Thoracic aorta (tissue), 2 donors: ENCODE measurements around the gene BLID. TPM values are rescaled to one million over a fixed set of nuclear protein-coding genes. Genes with fewer than 3 reads are reported as not detected.
A peak's percentile ranks its signal among the peaks of the same experiment; 100 is the strongest.

Experiments
- ATAC-seq: fragments of 150-250 bp; one replicate; pipeline ENCODE4 v1.8.0; 2017; ENCODE audit warnings: low read depth; ENCODE audit not compliant: insufficient number of reproducible peaks, low FRiP score
- DNase-seq: peaks from one replicate; pipeline ENCODE4 v3.0.0-alpha.2; 2020; ENCODE audit warnings: low spot score
- H3K27ac ChIP-seq, 2 donors: fragments of 200-600 bp; sonication (generic); 1 replicate in 1 of 2; 2 replicates in 1 of 2; pipeline ENCODE4 v1.5.1; 2016; ENCODE audit warnings: mild to moderate bottlenecking in 2 of 2, moderate library complexity in 2 of 2
- H3K27me3 ChIP-seq: fragments of 200-600 bp; sonication (generic); replicated peaks from 2 replicates; pipeline ENCODE4 v1.6.0; 2016; ENCODE audit warnings: mild to moderate bottlenecking; ENCODE audit not compliant: insufficient read depth
- H3K36me3 ChIP-seq: fragments of 200-600 bp; sonication (generic); one replicate; pipeline ENCODE4 v1.5.1; 2016
- H3K4me1 ChIP-seq, 2 donors: fragments of 200-600 bp; sonication (generic); 1 replicate in 1 of 2; 2 replicates in 1 of 2; pipeline versions ENCODE4 v1.5.1 to v1.6.0; 2016; ENCODE audit warnings: low read depth in 2 of 2, mild to moderate bottlenecking in 1 of 2; ENCODE audit not compliant: control insufficient read depth in 1 of 2
- H3K4me3 ChIP-seq: fragments of 200-600 bp; sonication (generic); 2 replicates; pipeline ENCODE4 v1.5.1; 2016; ENCODE audit warnings: mild to moderate bottlenecking
- H3K9me3 ChIP-seq: fragments of 200-600 bp; sonication (generic); 2 replicates; pipeline ENCODE4 v1.5.1; 2016
- CTCF ChIP-seq: fragments of 200-600 bp; sonication (generic); IDR thresholded peaks from one replicate; pipeline ENCODE4 v1.5.1; 2019; ENCODE audit warnings: antibody characterized with exemption
- total RNA-seq, 2 donors: library from RNA; depleted of rRNA; stranded (reverse); fragments of >200 nt; gene quantifications; one replicate each; pipeline versions ENCODE4 v1.1.0 to v1.2.3, GENCODE V29; 2016

Gene BLID
- total RNA-seq, 2 donors from 2014 or later: 24.6 to 53.4 TPM

- Histone ChIP-seq H3K27me3 (no peaks in the 10 kb centered on the region), H3K4me1 (peaks cover 3 to 39% of the 10 kb centered on the region in 2 donors), H3K9me3 (no peaks in the 10 kb centered on the region), H3K27ac (no peak overlapping the region), H3K4me3 (no peak overlapping the region), H3K36me3 (no peaks in the 10 kb centered on the region)
- ATAC-seq (no peak), DNase-seq (no peak)
- no peak for TF ChIP-seq CTCF
These were observed 41.0 kb downstream of the BLID start for GRCh38 chr11:122075016-122075415.

GRCh38 chr11:122074022-122074421 is 42.0 kb downstream of the BLID start:
- peak overlapping the region in 1 of 2 donors; percentile 51 for H3K27ac ChIP-seq
- no peak for TF ChIP-seq CTCF
- H3K4me1 ChIP-seq: peaks cover 0 to 43% of the 10 kb centered on the region in 2 donors
- no peaks in the 10 kb centered on the region for H3K36me3 ChIP-seq
- no peaks in the 10 kb centered on the region for H3K9me3 ChIP-seq
- H3K27me3 ChIP-seq: no peaks in the 10 kb centered on the region
- DNase-seq (no peak), ATAC-seq (no peak)
- H3K4me3 ChIP-seq: no peak overlapping the region

GRCh38 chr11:122071709-122072202 is 44.3 kb downstream of the BLID start:
- no peak overlapping the region for H3K4me3 ChIP-seq
- H3K27ac ChIP-seq: peak overlapping the region in 1 of 2 donors; percentile 39
- DNase-seq (no peak), ATAC-seq (no peak)
- no peaks in the 10 kb centered on the region for H3K9me3 ChIP-seq
- no peaks in the 10 kb centered on the region for H3K36me3 ChIP-seq
- no peak for TF ChIP-seq CTCF
- no peaks in the 10 kb centered on the region for H3K27me3 ChIP-seq
- H3K4me1 ChIP-seq: peaks cover 0 to 52% of the 10 kb centered on the region in 2 donors

- Histone ChIP-seq H3K4me3 (peak overlapping the region; percentile 48), H3K4me1 (peaks cover 0 to 52% of the 10 kb centered on the region in 2 donors), H3K36me3 (no peaks in the 10 kb centered on the region), H3K27me3 (no peaks in the 10 kb centered on the region), H3K27ac (peak overlapping the region; percentile 16 to 45), H3K9me3 (no peaks in the 10 kb centered on the region)
- DNase-seq (peak; percentile 69), ATAC-seq (no peak)
- TF ChIP-seq CTCF: no peak
These were observed 46.2 kb downstream of the BLID start for GRCh38 chr11:122069707-122070360.

GRCh38 chr11:122068837-122069236 is 47.2 kb downstream of the BLID start:
- DNase-seq (no peak), ATAC-seq (no peak)
- Histone ChIP-seq H3K4me3 (peak overlapping the region; percentile 57), H3K9me3 (no peaks in the 10 kb centered on the region), H3K27ac (peak overlapping the region; percentile 44 to 48), H3K27me3 (no peaks in the 10 kb centered on the region), H3K4me1 (peaks cover 0 to 46% of the 10 kb centered on the region in 2 donors), H3K36me3 (no peaks in the 10 kb centered on the region)
- no peak for TF ChIP-seq CTCF
